ENCODE results near the gene UBXN2A.

The UBXN2A gene, protein sequence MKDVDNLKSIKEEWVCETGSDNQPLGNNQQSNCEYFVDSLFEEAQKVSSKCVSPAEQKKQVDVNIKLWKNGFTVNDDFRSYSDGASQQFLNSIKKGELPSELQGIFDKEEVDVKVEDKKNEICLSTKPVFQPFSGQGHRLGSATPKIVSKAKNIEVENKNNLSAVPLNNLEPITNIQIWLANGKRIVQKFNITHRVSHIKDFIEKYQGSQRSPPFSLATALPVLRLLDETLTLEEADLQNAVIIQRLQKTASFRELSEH

DNA sequence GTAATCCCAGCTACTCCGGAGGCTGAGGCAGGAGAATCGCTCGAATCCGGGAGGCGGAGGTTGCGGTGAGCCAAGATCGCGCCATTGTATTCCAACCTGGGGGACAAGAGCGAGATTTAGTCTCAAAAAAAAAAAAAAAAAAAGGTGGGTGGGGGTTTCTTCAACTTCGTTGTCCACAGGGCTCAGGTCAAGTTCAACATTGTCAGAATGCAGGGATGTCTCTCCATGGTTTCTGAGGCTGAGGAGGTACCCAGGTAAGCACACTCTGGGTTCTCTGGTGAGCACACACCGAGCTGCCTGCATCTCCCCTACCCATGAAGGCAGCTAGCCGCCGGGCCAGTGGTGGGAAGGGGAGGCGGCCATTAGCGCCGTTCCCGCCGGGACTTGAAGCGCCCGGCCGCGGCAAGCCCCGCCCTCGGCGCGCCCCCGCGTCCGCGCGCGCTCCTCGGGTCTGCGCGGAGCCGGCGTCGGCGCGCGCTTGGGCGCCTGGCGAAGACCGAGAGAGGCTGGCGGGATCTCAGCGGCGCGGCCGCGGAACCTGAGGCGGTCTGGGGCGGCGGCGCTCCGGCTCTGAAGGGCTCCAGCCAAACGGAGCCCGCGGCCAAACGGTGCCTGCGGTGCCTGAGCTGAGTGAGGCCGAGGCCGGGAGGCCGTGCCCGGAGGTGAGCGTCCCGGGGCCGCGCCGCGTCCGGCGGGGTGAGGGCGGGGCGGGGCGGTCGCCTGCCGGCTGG is at the start of gene UBXN2A:
TSS of gene UBXN2A (plus strand) at position 477 of the 731 bp plus-strand sequence. CDS start 17,852 bp downstream, outside the sequence.
- DNase-seq (ENCODE audit: low spot score) = peak; percentile 85

DNA sequence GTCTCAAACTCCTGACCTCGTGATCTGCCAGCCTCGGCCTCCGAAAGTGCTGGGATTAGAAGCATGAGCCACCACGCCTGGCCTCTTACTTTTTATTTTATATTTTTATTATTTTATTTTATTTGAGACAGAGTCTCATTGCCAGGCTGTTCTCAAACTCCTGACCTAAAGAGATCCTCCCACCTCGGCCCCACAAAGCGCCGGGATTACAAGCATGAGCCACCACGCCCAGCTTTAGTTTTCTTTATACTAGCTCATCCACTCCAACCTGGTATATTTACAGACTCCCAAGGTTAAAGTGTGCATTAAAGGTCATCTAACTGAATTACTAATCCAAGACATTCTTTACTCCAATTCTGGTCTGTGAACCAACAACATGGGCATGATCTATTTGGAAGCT is 40.1 kb upstream of the UBXN2A start:
- no peak for DNase-seq (ENCODE audit: low spot score)

GRCh38 chr2:23900541-23901322 is 39.5 kb upstream of the UBXN2A start:
- DNase-seq (ENCODE audit: low spot score) = no peak

GRCh38 chr2:23901966-23902846 is 38.1 kb upstream of the UBXN2A start:
- DNase-seq (ENCODE audit: low spot score) = peak; percentile 29

DNA sequence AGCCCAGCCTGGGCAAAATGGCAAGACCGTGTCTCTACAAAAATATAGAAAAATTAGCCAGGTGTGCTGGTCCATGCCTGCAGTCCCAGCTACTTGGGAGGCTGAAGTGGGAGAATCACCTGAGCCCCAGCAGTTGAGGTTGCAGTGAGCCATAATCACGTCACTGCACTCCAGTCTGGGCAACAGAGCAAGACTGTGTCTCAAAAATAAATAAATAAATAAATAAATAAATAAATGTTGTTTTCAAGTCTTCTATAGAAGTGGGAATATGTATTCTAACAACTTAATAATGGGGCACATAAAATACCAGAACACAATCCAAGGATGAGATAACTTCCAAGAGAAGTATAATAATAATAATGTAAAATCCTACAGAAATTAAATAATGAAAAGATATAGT is 37.2 kb upstream of the UBXN2A start:
- DNase-seq (ENCODE audit: low spot score) = no peak

GRCh38 chr2:23904215-23904614 is 36.0 kb upstream of the UBXN2A start:
- DNase-seq (ENCODE audit: low spot score) = no peak

- DNase-seq (ENCODE audit: low spot score) = no peak
Observed at GRCh38 chr2:23904692-23905091, 35.6 kb upstream of the UBXN2A start.

- DNase-seq (ENCODE audit: low spot score) = no peak
Observed at GRCh38 chr2:23905155-23905554, 35.1 kb upstream of the UBXN2A start.

- DNase-seq (ENCODE audit: low spot score) = no peak
Observed at GRCh38 chr2:23912054-23912453, 28.2 kb upstream of the UBXN2A start.

DNA sequence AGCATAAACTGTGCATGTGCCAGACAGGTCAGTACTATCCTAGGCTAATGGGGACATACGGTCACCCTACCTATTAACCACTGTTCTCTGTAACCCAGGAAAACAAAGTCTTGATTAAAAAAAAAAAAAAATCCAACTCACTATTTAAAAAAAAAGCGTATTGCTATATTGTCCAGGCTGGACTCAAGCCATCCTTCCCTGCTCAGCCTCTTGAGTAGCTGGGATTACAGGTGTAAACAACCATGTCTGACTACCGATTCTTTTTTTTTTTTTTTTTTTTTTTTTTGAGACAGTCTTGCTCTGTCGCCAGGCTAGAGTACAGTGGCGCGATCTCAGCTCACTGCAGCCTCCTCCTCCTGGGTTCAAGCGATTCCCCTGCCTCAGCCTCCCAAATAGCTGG is 24.9 kb upstream of the UBXN2A start:
- DNase-seq (ENCODE audit: low spot score) = no peak

GRCh38 chr2:23916727-23917405 is 23.4 kb upstream of the UBXN2A start:
- no peak for DNase-seq (ENCODE audit: low spot score)

DNA sequence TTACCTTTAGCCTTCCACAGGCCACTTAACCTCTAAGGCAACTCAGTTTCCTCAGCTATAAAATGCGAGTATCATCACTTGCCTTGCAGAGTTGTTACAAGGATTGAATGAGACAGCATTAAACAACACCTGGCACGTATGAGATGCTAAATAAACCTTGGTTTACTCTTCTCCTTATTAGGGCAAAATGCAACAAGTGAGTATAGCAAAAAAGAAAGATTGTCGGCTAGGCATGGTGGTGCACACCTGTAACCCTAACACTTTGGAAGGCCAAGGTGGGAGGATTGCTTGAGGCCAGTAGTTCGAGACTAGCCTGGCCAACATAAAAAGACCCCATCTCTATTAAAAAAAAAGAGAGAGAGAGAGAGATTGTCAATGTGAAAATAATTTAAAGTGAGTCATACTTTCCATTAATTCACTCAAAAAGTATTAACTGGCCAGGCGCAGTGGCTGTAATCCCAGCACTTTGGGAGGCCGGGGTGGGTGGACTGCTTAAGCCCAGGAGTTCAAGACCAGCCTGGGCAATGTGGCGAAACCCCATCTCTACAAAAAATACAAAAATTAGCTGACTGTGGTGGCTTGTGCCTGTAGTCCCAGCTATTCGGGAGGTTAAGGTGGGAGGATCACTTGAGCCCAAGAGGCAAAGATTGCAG is 21.3 kb upstream of the UBXN2A start:
- DNase-seq (ENCODE audit: low spot score) = no peak

- DNase-seq (ENCODE audit: low spot score) = no peak
Observed at GRCh38 chr2:23924589-23925359, 15.5 kb upstream of the UBXN2A start.

DNA sequence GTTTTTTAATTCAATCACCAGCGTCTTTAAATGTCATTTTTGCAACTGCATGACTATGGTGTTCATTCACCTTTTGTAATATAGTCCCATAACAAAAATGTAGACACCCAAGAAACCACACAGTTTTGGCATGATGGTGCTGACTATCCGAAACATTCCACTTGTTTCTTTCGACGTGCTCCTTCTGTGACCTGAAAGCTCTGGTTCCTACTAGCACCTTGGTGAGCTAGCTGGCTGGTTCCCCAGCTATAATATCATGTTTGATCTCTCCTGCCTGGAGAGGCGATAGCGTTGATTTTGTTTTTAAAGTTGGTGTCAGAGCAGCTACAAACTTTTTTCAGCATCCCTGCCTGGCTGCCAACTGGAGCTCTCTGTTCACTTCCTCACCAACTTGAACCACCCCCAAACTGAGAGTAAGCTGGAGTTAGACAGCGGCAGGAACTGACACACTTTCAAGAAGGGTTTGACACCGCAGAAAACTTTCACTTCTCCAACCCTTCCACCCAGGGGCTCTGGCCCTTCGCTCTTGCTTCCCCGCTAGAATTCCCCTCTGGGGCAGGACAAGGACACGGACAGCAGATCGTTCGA is 14.5 kb upstream of the UBXN2A start:
- DNase-seq (ENCODE audit: low spot score) = peak; percentile 75

DNA sequence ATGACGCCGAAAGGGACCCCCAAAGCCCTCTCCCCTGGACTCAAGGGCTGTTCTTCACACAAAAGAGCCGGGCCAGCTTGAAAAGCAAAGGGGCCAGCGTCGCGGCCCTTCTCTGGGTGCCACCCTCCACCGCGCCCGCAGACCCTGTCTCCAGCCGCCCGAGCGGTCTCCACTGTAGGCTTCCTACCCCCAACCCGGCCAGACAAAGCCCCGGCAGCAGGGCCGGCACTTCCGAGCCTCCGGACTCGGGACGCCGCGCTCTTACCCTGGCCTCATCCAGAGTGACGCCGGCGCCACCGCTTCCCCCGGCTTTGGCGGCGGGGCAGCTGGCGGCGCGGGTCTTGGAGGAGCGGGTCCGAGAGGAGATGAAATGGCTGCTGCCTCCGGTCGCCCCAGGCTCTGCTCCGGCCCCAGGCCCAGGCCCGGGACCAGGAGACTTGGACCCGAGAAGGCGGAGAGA is 13.9 kb upstream of the UBXN2A start:
- DNase-seq (ENCODE audit: low spot score) = no peak

GRCh38 chr2:23926750-23927571 is 13.3 kb upstream of the UBXN2A start, which contains the start of gene ATAD2B:
ATAD2B (minus strand) TSS chr2:23927123; CDS start chr2:23926770, 353 bp downstream.
- peak; percentile 95 for DNase-seq (ENCODE audit: low spot score)

DNA sequence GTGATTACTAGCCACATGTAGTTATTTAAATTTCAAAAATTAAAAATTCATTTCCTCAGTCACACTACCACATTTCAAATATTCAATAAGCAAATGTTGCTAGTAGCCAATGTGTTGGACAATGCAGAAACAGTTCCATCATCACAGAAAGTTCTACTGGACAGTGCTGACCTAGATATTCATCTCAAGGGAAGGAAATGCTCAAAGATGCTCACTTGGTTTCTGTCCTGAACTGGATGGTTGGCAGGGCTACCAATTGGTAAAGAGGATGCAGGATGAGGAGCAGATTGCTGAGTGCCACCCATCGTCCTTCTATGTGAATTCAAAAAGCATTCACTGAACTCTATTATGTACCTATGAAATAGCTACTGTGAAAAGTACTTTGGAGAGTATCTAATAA is 6.0 kb upstream of the UBXN2A start:
- no peak for DNase-seq (ENCODE audit: low spot score)
